Natural killer cell (primary cell): Measurements from ENCODE around the gene ZNF648. TPM values are rescaled to one million over a fixed set of nuclear protein-coding genes. Genes with fewer than 3 reads are reported as not detected.

Experiments
- ATAC-seq, 3 donors: fragments of 150-1000 bp in 2 of 3; fragments of 200-7000 bp in 1 of 3; cut with Tn5 transposase; 1 replicate in 1 of 3; 2 replicates in 2 of 3; pipeline ENCODE4 v1.10.0; 2021; ENCODE audit warnings: mild to moderate bottlenecking in 2 of 3, moderate library complexity in 2 of 3
- DNase-seq, 2 donors: peaks; one replicate each; pipeline versions ENCODE4 v3.0.0 to v3.0.0-alpha.2; 2013 to 2021; ENCODE audit warnings: mixed read lengths in 1 of 2
- H3K27ac ChIP-seq: one replicate; pipeline ENCODE4 v1.5.1; 2013; ENCODE audit warnings: mild to moderate bottlenecking, low read length
- H3K27me3 ChIP-seq: one replicate; pipeline ENCODE4 v1.6.1; 2013; ENCODE audit warnings: low read length; ENCODE audit not compliant: control insufficient read depth, insufficient read depth
- H3K36me3 ChIP-seq: one replicate; pipeline ENCODE4 v1.6.1; 2013; ENCODE audit warnings: low read length; ENCODE audit not compliant: control insufficient read depth, insufficient read depth
- H3K4me1 ChIP-seq: one replicate; pipeline ENCODE4 v1.6.1; 2013; ENCODE audit warnings: low read length; ENCODE audit not compliant: control insufficient read depth, insufficient read depth
- H3K4me3 ChIP-seq: one replicate; pipeline ENCODE4 v1.5.1; 2013; ENCODE audit warnings: low read length
- H3K9me3 ChIP-seq: one replicate; pipeline ENCODE4 v1.6.1; 2013; ENCODE audit warnings: low read length; ENCODE audit not compliant: control insufficient read depth, insufficient read depth
- H3K27ac Mint-ChIP-seq, 2 donors: one replicate each; pipeline ENCODE4 v1.8.0; 2022; ENCODE audit warnings: mild to moderate bottlenecking in 2 of 2, mixed read lengths in 2 of 2, moderate library complexity in 1 of 2
- H3K27me3 Mint-ChIP-seq, 2 donors: one replicate each; pipeline ENCODE4 v1.8.0; 2022; ENCODE audit warnings: low read depth in 2 of 2, mixed read lengths in 2 of 2
- H3K36me3 Mint-ChIP-seq: one replicate; pipeline ENCODE4 v1.8.0; 2022; ENCODE audit warnings: mixed read lengths
- H3K4me1 Mint-ChIP-seq, 2 donors: one replicate each; pipeline ENCODE4 v1.8.0; 2022; ENCODE audit warnings: mixed read lengths in 2 of 2
- H3K4me3 Mint-ChIP-seq: one replicate; pipeline ENCODE4 v1.8.0; 2022; ENCODE audit warnings: mild to moderate bottlenecking, moderate library complexity, mixed read lengths
- H3K9me3 Mint-ChIP-seq, 2 donors: one replicate each; pipeline ENCODE4 v1.8.0; 2022; ENCODE audit warnings: mixed read lengths in 2 of 2
- CTCF ChIP-seq: fragments of 200-600 bp; IDR thresholded peaks from one replicate; pipeline ENCODE4 v1.8.0; 2022; ENCODE audit warnings: antibody characterized with exemption
- whole genome bisulfite sequencing: methylation state at CpG from one replicate; pipeline ENCODE4 v1.1.7; 2013; ENCODE audit warnings: missing lambda C conversion rate; ENCODE audit not compliant: insufficient coverage; 5-methylcytosine and 5-hydroxymethylcytosine counted together
- intact Hi-C: fragments of 100-400 bp; cut with micrococcal nuclease; formaldehyde crosslinking; loops from one replicate; pipeline ENCODE4 v1.14.2; 2022
- total RNA-seq, 4 donors: library from RNA; stranded (reverse); fragments of 120-200 nt in 1 of 4; gene quantifications; one replicate each; pipeline versions ENCODE4 v1.2.3 to v1.2.4, GENCODE V29; 2013 to 2022

The ZNF648 gene
- total RNA-seq, 3 donors from 2014 or later (not counting 1 experiment from before 2014, with no cell fraction given): not detected

GRCh38 chr1:182093781-182094180 lies 32.3 kb upstream of the ZNF648 start:
- H3K9me3 Mint-ChIP-seq: no peaks in the 10 kb centered on the region
- no peaks in the 10 kb centered on the region for H3K36me3 Mint-ChIP-seq
- H3K4me1 Mint-ChIP-seq: no peaks in the 10 kb centered on the region
- Histone ChIP-seq H3K4me3 (no peak overlapping the region), H3K36me3 (no peaks in the 10 kb centered on the region), H3K27me3 (peaks cover 2% of the 10 kb centered on the region), H3K27ac (no peak overlapping the region), H3K9me3 (no peaks in the 10 kb centered on the region), H3K4me1 (no peaks in the 10 kb centered on the region)
- no peak overlapping the region for H3K27ac Mint-ChIP-seq
- intact Hi-C loops: no loop called here
- ATAC-seq: no peak
- TF ChIP-seq CTCF: no peak
- DNase-seq: no peak
- H3K4me3 Mint-ChIP-seq: no peak overlapping the region
- peaks cover 2 to 14% of the 10 kb centered on the region in 2 donors for H3K27me3 Mint-ChIP-seq
- 94% methylated on average over 1 of the region's 1 CpG for WGBS

- intact Hi-C loops: no loop called here
- no peak for ATAC-seq
- Histone ChIP-seq H3K9me3 (no peaks in the 10 kb centered on the region), H3K4me1 (peaks cover 10% of the 10 kb centered on the region), H3K27me3 (peaks cover 2% of the 10 kb centered on the region), H3K36me3 (no peaks in the 10 kb centered on the region), H3K27ac (no peak overlapping the region), H3K4me3 (no peak overlapping the region)
- H3K4me1 Mint-ChIP-seq: peaks cover 0 to 5% of the 10 kb centered on the region in 2 donors
- DNase-seq: no peak
- H3K36me3 Mint-ChIP-seq: no peaks in the 10 kb centered on the region
- WGBS: 86% methylated on average over 3 of the region's 5 CpGs
- TF ChIP-seq CTCF: no peak
- H3K27ac Mint-ChIP-seq: no peak overlapping the region
- H3K4me3 Mint-ChIP-seq: no peak overlapping the region
- peaks cover 0 to 12% of the 10 kb centered on the region in 2 donors for H3K27me3 Mint-ChIP-seq
- no peaks in the 10 kb centered on the region for H3K9me3 Mint-ChIP-seq
Measured at GRCh38 chr1:182092336-182092735, 30.8 kb upstream of the ZNF648 start.

GRCh38 chr1:182091083-182091482 lies 29.6 kb upstream of the ZNF648 start:
- 94% methylated on average over 2 of the region's 2 CpGs for WGBS

More at GRCh38 chr1:182091083-182091482, 29.6 kb upstream of the ZNF648 start:
- H3K4me1 ChIP-seq: peaks cover 12% of the 10 kb centered on the region
- no peak overlapping the region for H3K27ac ChIP-seq
- H3K36me3 ChIP-seq: no peaks in the 10 kb centered on the region
- H3K9me3 Mint-ChIP-seq: no peaks in the 10 kb centered on the region
- TF ChIP-seq CTCF: no peak
- H3K27me3 ChIP-seq: peaks cover 2% of the 10 kb centered on the region
- intact Hi-C loops: no loop called here
- peaks cover 0 to 8% of the 10 kb centered on the region in 2 donors for H3K4me1 Mint-ChIP-seq
- no peak overlapping the region for H3K27ac Mint-ChIP-seq
- ATAC-seq (no peak), DNase-seq (no peak)
- H3K4me3 Mint-ChIP-seq: no peak overlapping the region
- no peaks in the 10 kb centered on the region for H3K9me3 ChIP-seq
- peaks cover 0 to 10% of the 10 kb centered on the region in 2 donors for H3K27me3 Mint-ChIP-seq
- no peak overlapping the region for H3K4me3 ChIP-seq
- H3K36me3 Mint-ChIP-seq: no peaks in the 10 kb centered on the region
